Smooth muscle cell (in vitro differentiated cells): ENCODE results near the gene ATP11A. TPM values are rescaled to one million over a fixed set of nuclear protein-coding genes. Genes with fewer than 3 reads are reported as not detected.

ENCODE experiments used
- DNase-seq: peaks from one replicate; lab custom pipeline; 2025; ENCODE audit not compliant: unreplicated experiment; lab: John Stamatoyannopoulos, UW
- H2AFZ ChIP-seq: fragments of 200-600 bp; sonication (generic); 2 replicates; pipeline ENCODE4 v1.6.0; 2016; ENCODE audit warnings: antibody characterized with exemption, low read depth, mild to moderate bottlenecking
- H3F3A ChIP-seq: fragments of 200-600 bp; sonication (generic); 2 replicates; pipeline ENCODE4 v1.6.0; 2017; ENCODE audit warnings: antibody characterized with exemption, low read depth
- H3K27ac ChIP-seq: fragments of 200-600 bp; sonication (generic); 2 replicates; pipeline ENCODE4 v1.5.1; 2016; ENCODE audit warnings: low read depth, mild to moderate bottlenecking
- H3K27me3 ChIP-seq: fragments of 200-600 bp; sonication (generic); 2 replicates; pipeline ENCODE4 v1.6.1; 2016; ENCODE audit warnings: low read depth, mild to moderate bottlenecking
- H3K36me3 ChIP-seq: fragments of 200-600 bp; sonication (generic); 2 replicates; pipeline ENCODE4 v1.5.1; 2016; ENCODE audit warnings: low read depth
- H3K4me1 ChIP-seq: fragments of 200-600 bp; sonication (generic); 2 replicates; pipeline ENCODE4 v1.5.1; 2016; ENCODE audit warnings: low read depth
- H3K4me2 ChIP-seq: fragments of 200-600 bp; sonication (generic); 2 replicates; pipeline ENCODE4 v1.6.0; 2016; ENCODE audit warnings: mild to moderate bottlenecking
- H3K4me3 ChIP-seq: fragments of 200-600 bp; sonication (generic); 2 replicates; pipeline ENCODE4 v1.5.1; 2016; ENCODE audit warnings: mild to moderate bottlenecking
- H3K79me2 ChIP-seq: fragments of 200-600 bp; sonication (generic); 2 replicates; pipeline ENCODE4 v1.6.0; 2016; ENCODE audit warnings: low read depth, mild to moderate bottlenecking
- H3K9ac ChIP-seq: fragments of 200-600 bp; sonication (generic); 2 replicates; pipeline ENCODE4 v1.6.0; 2016; ENCODE audit warnings: low read depth
- H3K9me3 ChIP-seq: fragments of 200-600 bp; sonication (generic); replicated peaks from 2 replicates; pipeline ENCODE4 v1.5.1; 2016; ENCODE audit warnings: low read depth
- H4K20me1 ChIP-seq: fragments of 200-600 bp; sonication (generic); 2 replicates; pipeline ENCODE4 v1.6.0; 2016; ENCODE audit warnings: low read depth
- CTCF ChIP-seq: fragments of 200-600 bp; sonication (generic); IDR thresholded peaks from 2 replicates; pipeline ENCODE4 v1.5.1; 2017; ENCODE audit warnings: borderline replicate concordance, mild to moderate bottlenecking, antibody characterized with exemption; ENCODE audit not compliant: insufficient read depth, poor library complexity, severe bottlenecking
- WGBS: methylation state at CpG from one replicate; pipeline ENCODE4 v1.1.7; 2016; ENCODE audit warnings: low lambda C conversion rate; 5-methylcytosine and 5-hydroxymethylcytosine counted together
- polyA plus RNA-seq: library from polyadenylated mRNA; unstranded; fragments of >200 nt; fragmentation: Nextera tagmentation; extraction: Ambion mirVana; gene quantifications from 2 replicates; pipeline ENCODE4 v1.2.1, GENCODE V29; 2016
- total RNA-seq: library from RNA; depleted of rRNA; stranded (reverse); fragments of >200 nt; gene quantifications from 2 replicates; pipeline ENCODE4 v1.2.3, GENCODE V29; 2014

The ATP11A gene
- total and polyA plus RNA-seq, 2 experiments from 2014 or later: 6.5 to 7.5 TPM

DNA sequence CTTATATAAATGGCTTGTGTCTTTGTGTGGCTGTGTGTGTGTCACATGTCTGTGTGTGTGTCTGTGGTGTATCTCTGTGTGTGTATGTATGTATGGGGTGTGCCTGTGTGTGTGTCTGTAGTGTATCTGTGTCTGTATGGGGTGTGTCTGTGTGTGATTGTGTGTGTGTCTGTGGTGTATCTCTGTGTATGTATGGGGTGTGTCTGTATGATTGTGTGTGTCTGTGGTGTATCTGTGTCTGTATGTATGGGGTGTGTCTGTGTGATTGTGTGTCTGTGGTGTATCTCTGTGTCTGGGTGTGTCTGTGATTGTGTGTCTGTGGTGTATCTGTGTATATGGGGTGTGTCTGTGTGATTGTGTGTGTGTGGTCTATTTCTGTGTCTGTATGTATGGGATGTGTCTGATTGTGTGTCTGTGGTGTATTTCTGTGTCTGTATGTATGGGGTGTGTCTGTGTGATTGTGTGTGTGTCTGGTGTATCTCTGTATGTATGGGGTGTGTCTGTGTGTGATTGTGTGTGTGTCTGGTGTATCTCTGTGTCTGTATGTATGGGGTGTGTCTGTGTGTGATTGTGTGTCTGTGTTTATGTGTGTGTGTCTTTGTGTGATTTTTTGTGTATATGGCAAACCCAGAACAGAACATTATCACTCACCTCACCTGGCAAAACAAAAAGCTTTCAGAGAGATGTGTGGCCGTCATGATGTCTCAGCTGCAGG lies 223.0 kb downstream of the ATP11A start:
- H3K9ac ChIP-seq: no peak overlapping the region
- H2AFZ ChIP-seq: no peak overlapping the region
- H3K4me3 ChIP-seq: no peak overlapping the region
- no peak overlapping the region for H3K27ac ChIP-seq
- no peaks in the 10 kb centered on the region for H4K20me1 ChIP-seq
- H3K9me3 ChIP-seq: no peaks in the 10 kb centered on the region
- no peaks in the 10 kb centered on the region for H3K36me3 ChIP-seq
- no peak for TF ChIP-seq CTCF
- no peaks in the 10 kb centered on the region for H3K27me3 ChIP-seq
- H3F3A ChIP-seq: no peaks in the 10 kb centered on the region
- no peaks in the 10 kb centered on the region for H3K79me2 ChIP-seq
- DNase-seq: no peak
- WGBS: 100% methylated on average over 1 of the region's 1 CpG
- H3K4me2 ChIP-seq: no peak overlapping the region
- H3K4me1 ChIP-seq: no peaks in the 10 kb centered on the region

- WGBS: 93% methylated on average over 14 of the region's 14 CpGs
- H3K4me1 ChIP-seq: no peaks in the 10 kb centered on the region
- TF ChIP-seq CTCF: no peak
- H3K9me3 ChIP-seq: no peaks in the 10 kb centered on the region
- H3F3A ChIP-seq: no peaks in the 10 kb centered on the region
- H3K27me3 ChIP-seq: no peaks in the 10 kb centered on the region
- no peaks in the 10 kb centered on the region for H3K36me3 ChIP-seq
- H2AFZ ChIP-seq: no peak overlapping the region
- no peak overlapping the region for H3K27ac ChIP-seq
- H4K20me1 ChIP-seq: no peaks in the 10 kb centered on the region
- no peaks in the 10 kb centered on the region for H3K79me2 ChIP-seq
- H3K4me3 ChIP-seq: no peak overlapping the region
- no peak overlapping the region for H3K9ac ChIP-seq
- H3K4me2 ChIP-seq: no peak overlapping the region
- DNase-seq: no peak
These were observed 226.5 kb downstream of the ATP11A start for GRCh38 chr13:112916296-112916695.

- no peak for DNase-seq
- H3K79me2 ChIP-seq: no peaks in the 10 kb centered on the region
- no peaks in the 10 kb centered on the region for H3K36me3 ChIP-seq
- 94% methylated on average over 29 of the region's 29 CpGs for WGBS
- no peak overlapping the region for H2AFZ ChIP-seq
- H3F3A ChIP-seq: no peaks in the 10 kb centered on the region
- H3K4me3 ChIP-seq: no peak overlapping the region
- H3K9me3 ChIP-seq: no peaks in the 10 kb centered on the region
- no peaks in the 10 kb centered on the region for H4K20me1 ChIP-seq
- no peak overlapping the region for H3K27ac ChIP-seq
- no peak overlapping the region for H3K9ac ChIP-seq
- TF ChIP-seq CTCF: no peak
- H3K4me1 ChIP-seq: no peaks in the 10 kb centered on the region
- H3K27me3 ChIP-seq: no peaks in the 10 kb centered on the region
- no peak overlapping the region for H3K4me2 ChIP-seq
These were observed 227.3 kb downstream of the ATP11A start for GRCh38 chr13:112917056-112917664.

- Histone ChIP-seq H3K9ac (no peak overlapping the region), H3K27me3 (no peaks in the 10 kb centered on the region), H3F3A (no peaks in the 10 kb centered on the region), H3K36me3 (no peaks in the 10 kb centered on the region), H3K27ac (no peak overlapping the region), H3K4me3 (no peak overlapping the region), H3K79me2 (no peaks in the 10 kb centered on the region), H3K4me2 (no peak overlapping the region), H2AFZ (no peak overlapping the region), H3K9me3 (no peaks in the 10 kb centered on the region), H3K4me1 (no peaks in the 10 kb centered on the region), H4K20me1 (no peaks in the 10 kb centered on the region)
- DNase-seq: no peak
- WGBS: 91% methylated on average over 3 of the region's 3 CpGs
- TF ChIP-seq CTCF: no peak
These were observed 227.9 kb downstream of the ATP11A start for GRCh38 chr13:112917737-112918136.
